Panc1 (cell line): ENCODE results near the gene CYFIP2. TPM values are rescaled to one million over a fixed set of nuclear protein-coding genes. Genes with fewer than 3 reads are reported as not detected.
"Not testable (repeated sequence)": the region's sequence is repeated elsewhere in the genome, so short reads cannot be mapped to it uniquely, and the experiment has no call there.

Experiments
- ATAC-seq: fragments of 200-7000 bp; cut with Tn5 transposase; 2 replicates; pipeline ENCODE4 v1.9.1; 2020; ENCODE audit warnings: mild to moderate bottlenecking, moderate library complexity
- BruUV-seq: library from RNA; stranded (reverse); fragments of 400-500 nt; replicated peaks from 2 replicates; lab custom pipeline; 2021; lab: Mats Ljungman, UMichigan
- CTCF ChIA-PET: fragments of 300-600 bp; sonication (Branson Sonifier 250); formaldehyde crosslinking; loops from one replicate; lab custom pipeline; 2022; ENCODE audit warnings: antibody characterized with exemption; lab: Charles Lee
- POLR2A ChIA-PET: fragments of 300-600 bp; sonication (Branson Sonifier 250); formaldehyde crosslinking; loops from one replicate; lab custom pipeline; 2022; ENCODE audit warnings: antibody characterized with exemption; lab: Charles Lee
- DNase-seq: peaks from one replicate; pipeline ENCODE4 v3.0.0-alpha.2; 2010; ENCODE audit warnings: low read depth, low spot score
- H3K27ac ChIP-seq: 2 replicates; pipeline ENCODE4 v1.5.1; 2011; ENCODE audit warnings: mild to moderate bottlenecking, low read length, inconsistent platforms
- H3K27me3 ChIP-seq: fragments of 200-500 bp; sonication (Bioruptor generic); 2 replicates; pipeline ENCODE4 v1.6.0; 2014; ENCODE audit warnings: low read length, inconsistent platforms; ENCODE audit not compliant: control insufficient read depth, insufficient read depth
- H3K36me3 ChIP-seq: fragments of 200-500 bp; sonication (Bioruptor generic); 2 replicates; pipeline ENCODE4 v1.5.1; 2014; ENCODE audit warnings: inconsistent platforms, mild to moderate bottlenecking, low read length, moderate library complexity; ENCODE audit not compliant: control insufficient read depth, insufficient read depth
- H3K4me1 ChIP-seq: 2 replicates; pipeline ENCODE4 v1.5.1; 2011; ENCODE audit warnings: inconsistent platforms, mild to moderate bottlenecking, low read length, moderate library complexity; ENCODE audit not compliant: control insufficient read depth, insufficient read depth
- H3K4me3 ChIP-seq, 2 experiments: 2 replicates each; pipeline ENCODE4 v1.5.1; 2011 to 2012; ENCODE audit warnings: low read depth in 2 of 2, low read length in 2 of 2, mild to moderate bottlenecking in 2 of 2, inconsistent platforms in 1 of 2, moderate library complexity in 1 of 2
- H3K9me3 ChIP-seq: fragments of 200-500 bp; sonication (Bioruptor generic); 2 replicates; pipeline ENCODE4 v1.5.1; 2014; ENCODE audit warnings: low read depth, mild to moderate bottlenecking, inconsistent platforms, low read length, moderate library complexity; ENCODE audit not compliant: control insufficient read depth, insufficient read depth
- CTCF ChIP-seq: fragments of 450-650 bp; IDR thresholded peaks from 2 replicates; pipeline ENCODE4 v1.5.1; 2017; ENCODE audit warnings: mild to moderate bottlenecking
- POLR2AphosphoS5 ChIP-seq: IDR thresholded peaks from 2 replicates; pipeline ENCODE4 v1.6.1; 2012; ENCODE audit warnings: mild to moderate bottlenecking, low read depth, low read length, moderate library complexity
- REST ChIP-seq, 2 experiments: IDR thresholded peaks; 2 replicates each; pipeline ENCODE4 v1.6.1; 2011 to 2012; ENCODE audit warnings: low read depth in 2 of 2, control low read depth in 1 of 2, low read length in 1 of 2, mild to moderate bottlenecking in 1 of 2, moderate library complexity in 1 of 2; ENCODE audit not compliant: insufficient read depth in 1 of 2
- SIN3A ChIP-seq: IDR thresholded peaks from 2 replicates; pipeline ENCODE4 v1.6.1; 2012; ENCODE audit warnings: low read depth, mild to moderate bottlenecking, low read length, moderate library complexity, borderline replicate concordance; ENCODE audit not compliant: insufficient read depth
- TCF7L2 ChIP-seq: IDR thresholded peaks from 2 replicates; pipeline ENCODE4 v1.6.1; 2011; ENCODE audit warnings: mild to moderate bottlenecking, low read depth, low read length, inconsistent platforms
- in situ Hi-C: cut with HindIII; loops from 2 replicates; pipeline ENCODE4 v1.10.0; 2016; ENCODE audit warnings: low sequenced_read_pairs, low pct_unique_long_range_greater_than_20kb
- intact Hi-C: fragments of 100-400 bp; cut with micrococcal nuclease; formaldehyde crosslinking; loops from one replicate; pipeline ENCODE4 v1.10.0; 2022; ENCODE audit not compliant: unreplicated experiment
- total RNA-seq: library from RNA; stranded (reverse); gene quantifications from one replicate; pipeline ENCODE4 v1.2.1, GENCODE V29; 2021; ENCODE audit not compliant: unreplicated experiment

CYFIP2 gene
- total RNA-seq, 1 experiment from 2014 or later = 0.80 TPM

GRCh38 chr5:157241483-157241882 lies 24.4 kb upstream of the CYFIP2 start:
- BruUV-seq = no TSS peak
- Histone ChIP-seq H3K9me3 (no peaks in the 10 kb centered on the region), H3K36me3 (no peaks in the 10 kb centered on the region), H3K27me3 (peaks cover 3% of the 10 kb centered on the region), H3K4me1 (no peaks in the 10 kb centered on the region), H3K4me3 (no peak overlapping the region), H3K27ac (no peak overlapping the region)
- in situ Hi-C loops (no loop called here), intact Hi-C loops (no loop called here)
- ChIA-PET CTCF (no interaction called here), POLR2A (no interaction called here)
- DNase-seq (no peak), ATAC-seq (no peak)
- TF ChIP-seq REST (IDR thresholded peaks at IDR 0.05; ENCODE audit: insufficient read depth in 1 of 2, low read depth in 2 of 2, low read length in 1 of 2) (no peak), CTCF (no peak), TCF7L2 (no peak), SIN3A (no peak), POLR2AphosphoS5 (no peak)

- H3K36me3 ChIP-seq, H3K4me1 ChIP-seq, BruUV-seq, in situ Hi-C loops, H3K27ac ChIP-seq, H3K27me3 ChIP-seq, DNase-seq, H3K4me3 ChIP-seq, intact Hi-C loops, ATAC-seq, CTCF ChIA-PET, POLR2A ChIA-PET, H3K9me3 ChIP-seq: not testable (repeated sequence)
Measured at GRCh38 chr5:157244704-157245103, 21.2 kb upstream of the CYFIP2 start.

- DNase-seq (no peak), ATAC-seq (no peak)
- ChIA-PET POLR2A (no interaction called here), CTCF (no interaction called here)
- Histone ChIP-seq H3K4me1 (no peaks in the 10 kb centered on the region), H3K27ac (no peak overlapping the region), H3K36me3 (no peaks in the 10 kb centered on the region), H3K27me3 (no peaks in the 10 kb centered on the region; the same call in none of the 2 replicates), H3K9me3 (no peaks in the 10 kb centered on the region), H3K4me3 (no peak overlapping the region)
- in situ Hi-C loops (no loop called here), intact Hi-C loops (no loop called here)
- no TSS peak for BruUV-seq
- TF ChIP-seq REST (IDR thresholded peaks at IDR 0.05; ENCODE audit: insufficient read depth in 1 of 2, low read depth in 2 of 2, low read length in 1 of 2) (no peak), CTCF (no peak)
Measured at GRCh38 chr5:157245476-157245875, 20.4 kb upstream of the CYFIP2 start.
